MCF 10A (cell line): ENCODE data around the gene ZMYND15. TPM values are rescaled to one million over a fixed set of nuclear protein-coding genes. Genes with fewer than 3 reads are reported as not detected.

Experiments used
- BruUV-seq: library from RNA; stranded (reverse); fragments of 400-500 nt; replicated peaks from 2 replicates; lab custom pipeline; 2021; lab: Mats Ljungman, UMichigan
- CTCF ChIA-PET: fragments of 300-600 bp; sonication (Branson Sonifier 250); formaldehyde crosslinking; extraction: SDS; loops from one replicate; lab custom pipeline; 2021; ENCODE audit warnings: antibody characterized with exemption, inconsistent platforms; lab: Yijun Ruan, JAX
- POLR2A ChIA-PET: fragments of 300-600, 350-650 bp; sonication (Branson Sonifier 250); formaldehyde crosslinking; extraction: SDS; loops from one replicate; lab custom pipeline; 2020; ENCODE audit warnings: antibody characterized with exemption, inconsistent platforms; lab: Yijun Ruan, JAX
- DNase-seq: peaks from one replicate; pipeline ENCODE4 v3.0.0-alpha.2; 2018; ENCODE audit not compliant: unreplicated experiment
- H3K27ac Mint-ChIP-seq: one replicate; pipeline ENCODE4 v1.8.0; 2022; ENCODE audit warnings: mild to moderate bottlenecking, low read depth, mixed read lengths; ENCODE audit not compliant: unreplicated experiment
- H3K27me3 Mint-ChIP-seq: one replicate; pipeline ENCODE4 v1.8.0; 2022; ENCODE audit warnings: mixed read lengths; ENCODE audit not compliant: insufficient read depth, unreplicated experiment
- H3K36me3 Mint-ChIP-seq: one replicate; pipeline ENCODE4 v1.8.0; 2022; ENCODE audit warnings: mild to moderate bottlenecking, moderate library complexity, mixed read lengths; ENCODE audit not compliant: insufficient read depth, unreplicated experiment
- H3K4me1 Mint-ChIP-seq: one replicate; pipeline ENCODE4 v1.8.0; 2022; ENCODE audit warnings: mixed read lengths; ENCODE audit not compliant: insufficient read depth, unreplicated experiment
- H3K4me3 Mint-ChIP-seq: one replicate; pipeline ENCODE4 v1.8.0; 2022; ENCODE audit warnings: mild to moderate bottlenecking, moderate library complexity, mixed read lengths; ENCODE audit not compliant: unreplicated experiment
- H3K9me3 Mint-ChIP-seq: one replicate; pipeline ENCODE4 v1.8.0; 2022; ENCODE audit warnings: mixed read lengths; ENCODE audit not compliant: unreplicated experiment
- intact Hi-C: fragments of 100-400 bp; cut with micrococcal nuclease; formaldehyde crosslinking; loops from 2 replicates; pipeline ENCODE4 v1.14.1; 2022
- total RNA-seq: library from RNA; stranded (reverse); gene quantifications from 2 replicates; pipeline ENCODE4 v1.2.3, GENCODE V29; 2022
- TF ChIP-seq, protein P1 (sequence below): fragments of 200-600 bp; IDR thresholded peaks from one replicate; pipeline ENCODE4 v1.8.0; 2022; ENCODE audit warnings: antibody characterized with exemption, mild to moderate bottlenecking; ENCODE audit not compliant: unreplicated experiment

Gene ZMYND15
- total RNA-seq, 1 experiment from 2014 or later = 1.8 TPM

DNA sequence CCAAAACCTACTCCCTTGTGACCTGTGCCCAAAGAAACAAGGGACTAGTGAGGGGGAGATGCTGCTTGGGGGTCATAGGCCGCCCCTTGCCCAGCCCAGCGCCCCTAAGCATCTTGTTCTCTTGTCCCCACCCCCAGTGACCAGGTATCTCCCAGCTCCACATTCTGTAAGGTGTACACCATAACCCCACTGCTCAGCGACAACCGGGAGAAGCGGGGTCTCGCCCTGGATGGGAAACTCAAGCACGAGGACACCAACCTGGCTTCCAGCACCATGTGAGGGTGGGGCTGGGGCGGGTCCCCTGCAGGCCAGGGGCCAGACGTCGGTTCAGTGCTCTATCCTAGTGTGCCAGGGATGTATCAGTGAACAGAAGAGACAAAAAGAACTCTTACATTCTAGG lies 20.5 kb upstream of the ZMYND15 start:
- CTCF ChIA-PET = no interaction called here
- H3K9me3 Mint-ChIP-seq = no peaks in the 10 kb centered on the region

DNA sequence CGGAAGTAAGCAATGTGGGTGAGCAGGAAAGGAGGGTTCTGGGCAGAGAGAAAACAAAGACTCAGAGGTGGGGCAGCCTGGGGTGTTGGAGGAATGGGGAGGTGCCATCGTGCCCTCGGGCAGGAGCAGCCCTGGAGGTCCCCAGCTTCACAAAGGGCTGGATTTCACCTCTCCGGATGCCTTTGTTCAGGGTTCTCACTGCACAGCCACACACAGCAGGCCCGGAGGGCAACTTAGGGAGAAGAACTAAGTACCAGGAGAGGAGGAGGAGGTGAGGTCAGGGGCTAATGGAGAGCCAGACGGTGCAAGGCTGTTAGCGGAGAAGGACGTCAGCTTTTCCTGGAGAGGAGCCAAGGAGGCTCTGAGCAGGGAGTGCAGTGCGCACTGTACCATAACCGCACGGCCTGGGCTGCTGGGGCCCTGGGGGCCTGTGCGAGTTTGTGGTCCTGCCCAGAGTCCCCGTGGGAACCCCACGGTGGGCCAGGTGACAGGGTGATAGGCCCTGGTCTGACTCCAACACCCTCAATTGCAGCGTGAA lies 19.9 kb upstream of the ZMYND15 start:
- Mint-ChIP-seq H3K9me3 (no peaks in the 10 kb centered on the region), H3K4me1 (peaks cover 14% of the 10 kb centered on the region), H3K27ac (no peak overlapping the region), H3K36me3 (no peaks in the 10 kb centered on the region), H3K27me3 (no peaks in the 10 kb centered on the region), H3K4me3 (no peak overlapping the region)
- TF ChIP-seq, protein P1, sequence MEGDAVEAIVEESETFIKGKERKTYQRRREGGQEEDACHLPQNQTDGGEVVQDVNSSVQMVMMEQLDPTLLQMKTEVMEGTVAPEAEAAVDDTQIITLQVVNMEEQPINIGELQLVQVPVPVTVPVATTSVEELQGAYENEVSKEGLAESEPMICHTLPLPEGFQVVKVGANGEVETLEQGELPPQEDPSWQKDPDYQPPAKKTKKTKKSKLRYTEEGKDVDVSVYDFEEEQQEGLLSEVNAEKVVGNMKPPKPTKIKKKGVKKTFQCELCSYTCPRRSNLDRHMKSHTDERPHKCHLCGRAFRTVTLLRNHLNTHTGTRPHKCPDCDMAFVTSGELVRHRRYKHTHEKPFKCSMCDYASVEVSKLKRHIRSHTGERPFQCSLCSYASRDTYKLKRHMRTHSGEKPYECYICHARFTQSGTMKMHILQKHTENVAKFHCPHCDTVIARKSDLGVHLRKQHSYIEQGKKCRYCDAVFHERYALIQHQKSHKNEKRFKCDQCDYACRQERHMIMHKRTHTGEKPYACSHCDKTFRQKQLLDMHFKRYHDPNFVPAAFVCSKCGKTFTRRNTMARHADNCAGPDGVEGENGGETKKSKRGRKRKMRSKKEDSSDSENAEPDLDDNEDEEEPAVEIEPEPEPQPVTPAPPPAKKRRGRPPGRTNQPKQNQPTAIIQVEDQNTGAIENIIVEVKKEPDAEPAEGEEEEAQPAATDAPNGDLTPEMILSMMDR = no peak
- CTCF ChIA-PET = no interaction called here
- no TSS peak for BruUV-seq
- POLR2A ChIA-PET = interaction anchor here (0.8 kb wide), 1 partner anchor 12 kb away, joined by 3 read pairs; no protein-coding TSS in a partner anchor
- intact Hi-C loops = no loop called here
- no peak for DNase-seq

More for the DNA sequence above, 20.5 kb upstream of the ZMYND15 start:
- BruUV-seq = no TSS peak
- DNase-seq = no peak
- Mint-ChIP-seq H3K27ac (no peak overlapping the region), H3K4me3 (no peak overlapping the region), H3K4me1 (peaks cover 14% of the 10 kb centered on the region), H3K27me3 (no peaks in the 10 kb centered on the region), H3K36me3 (no peaks in the 10 kb centered on the region)
- TF ChIP-seq, protein P1 = no peak
- intact Hi-C loops = no loop called here
- POLR2A ChIA-PET = interaction anchor here (0.8 kb wide), 1 partner anchor 13 kb away, joined by 3 read pairs; no protein-coding TSS in a partner anchor

DNA sequence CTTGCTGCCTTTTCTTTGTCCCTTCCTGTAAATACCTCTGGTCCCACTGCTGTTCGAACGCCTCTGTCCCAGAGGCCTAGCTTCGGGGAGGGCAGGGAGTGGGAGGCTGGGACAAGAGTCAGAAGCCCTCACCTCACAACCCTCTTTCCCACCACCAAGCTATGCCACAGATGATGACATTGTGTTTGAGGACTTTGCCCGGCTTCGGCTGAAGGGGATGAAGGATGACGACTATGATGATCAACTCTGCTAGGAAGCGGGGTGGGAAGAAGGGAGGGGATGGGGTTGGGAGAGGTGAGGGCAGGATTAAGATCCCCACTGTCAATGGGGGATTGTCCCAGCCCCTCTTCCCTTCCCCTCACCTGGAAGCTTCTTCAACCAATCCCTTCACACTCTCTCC lies 18.8 kb upstream of the ZMYND15 start:
- TF ChIP-seq, protein P1 = no peak
- Mint-ChIP-seq H3K27ac (no peak overlapping the region), H3K36me3 (no peaks in the 10 kb centered on the region), H3K9me3 (no peaks in the 10 kb centered on the region), H3K4me1 (peaks cover 14% of the 10 kb centered on the region), H3K4me3 (no peak overlapping the region), H3K27me3 (no peaks in the 10 kb centered on the region)
- POLR2A ChIA-PET = interaction anchor here (1.0 to 1.8 kb wide), 2 partner anchors 10 to 246 kb away, joined by 3 to 7 read pairs; partner anchors contain the start of gene SPAG7
- intact Hi-C loops = no loop called here
- no peak for DNase-seq
- CTCF ChIA-PET = interaction anchor here (0.6 to 0.8 kb wide), 3 partner anchors 9 to 346 kb away, joined by 3 to 5 read pairs (median 3); no protein-coding TSS in a partner anchor
- no TSS peak for BruUV-seq

DNA sequence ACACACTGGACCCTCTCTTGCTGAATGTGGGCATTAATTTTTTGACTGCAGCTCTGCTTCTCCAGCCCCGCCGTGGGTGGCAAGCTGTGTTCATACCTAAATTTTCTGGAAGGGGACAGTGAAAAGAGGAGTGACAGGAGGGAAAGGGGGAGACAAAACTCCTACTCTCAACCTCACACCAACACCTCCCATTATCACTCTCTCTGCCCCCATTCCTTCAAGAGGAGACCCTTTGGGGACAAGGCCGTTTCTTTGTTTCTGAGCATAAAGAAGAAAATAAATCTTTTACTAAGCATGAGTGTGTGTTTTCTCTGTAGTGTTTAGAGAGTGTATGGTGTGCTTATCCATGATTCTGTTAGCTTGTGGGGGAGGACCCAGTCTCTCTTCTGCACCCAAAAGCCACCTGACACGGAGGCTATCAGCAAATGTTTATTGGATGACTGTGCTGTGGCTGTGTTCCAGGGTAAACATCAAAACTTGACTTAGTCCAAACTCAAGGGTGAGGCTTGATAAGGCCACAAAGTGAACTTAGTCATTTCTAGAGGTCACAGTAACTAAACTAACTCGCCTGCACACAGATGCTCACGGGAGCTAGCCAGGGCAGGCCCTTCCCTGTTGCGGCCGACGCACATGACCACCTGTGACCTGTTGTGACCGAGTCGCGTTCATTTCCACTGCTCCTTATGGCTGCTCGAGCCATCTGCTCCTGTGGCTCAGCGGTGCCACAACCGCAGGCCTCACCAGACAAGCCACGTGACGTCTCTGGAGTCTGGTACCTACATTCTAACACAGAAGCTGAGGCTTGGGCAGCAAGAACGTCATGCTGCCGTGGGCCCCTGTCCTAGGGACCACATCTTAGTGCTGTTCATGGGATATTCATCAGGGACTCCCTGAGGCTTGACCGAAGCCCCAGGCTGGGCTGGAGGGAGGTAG lies 18.2 kb upstream of the ZMYND15 start:
- BruUV-seq = TSS peak; percentile 80
- no peak overlapping the region for H3K4me3 Mint-ChIP-seq
- intact Hi-C loops = no loop called here
- TF ChIP-seq, protein P1 = no peak
- H3K27me3 Mint-ChIP-seq = no peaks in the 10 kb centered on the region
- no peaks in the 10 kb centered on the region for H3K36me3 Mint-ChIP-seq
- peak; percentile 19 for DNase-seq
- ChIA-PET CTCF (interaction anchor here (0.6 to 1.3 kb wide), 5 partner anchors 10 to 346 kb away, joined by 3 to 5 read pairs (median 3); partner anchors contain the start of gene CHRNE), POLR2A (interaction anchor here (0.7 to 1.8 kb wide), 4 partner anchors 9 to 246 kb away, joined by 3 to 7 read pairs (median 3); partner anchors contain the start of gene SPAG7)
- peaks cover 14% of the 10 kb centered on the region for H3K4me1 Mint-ChIP-seq
- peak overlapping the region; percentile 49 for H3K27ac Mint-ChIP-seq
- H3K9me3 Mint-ChIP-seq = no peaks in the 10 kb centered on the region
